WTC11 (cell line): ENCODE results near the gene CD80. TPM values are rescaled to one million over a fixed set of nuclear protein-coding genes. Genes with fewer than 3 reads are reported as not detected.

ENCODE experiments used
- ATAC-seq: fragments of 200-7000 bp; cut with Tn5 transposase; 2 replicates; pipeline ENCODE4 v1.10.0; 2021; ENCODE audit warnings: mild to moderate bottlenecking, moderate library complexity
- Bru-seq: library from RNA; stranded (reverse); fragments of 400-500 nt; gene quantifications from one replicate; lab custom pipeline; 2021; lab: Mats Ljungman, UMichigan
- CTCF ChIA-PET: fragments of 300-600 bp; sonication (Branson Sonifier 250); formaldehyde crosslinking; loops from one replicate; lab custom pipeline; 2021; ENCODE audit warnings: antibody characterized with exemption; lab: Charles Lee
- POLR2A ChIA-PET: fragments of 350-600 bp; sonication (Branson Sonifier 250); formaldehyde crosslinking; loops from one replicate; lab custom pipeline; 2021; ENCODE audit warnings: antibody characterized with exemption; lab: Charles Lee
- DNase-seq: peaks from one replicate; pipeline ENCODE4 v3.0.0; 2021; ENCODE audit warnings: low spot score
- H3K27ac Mint-ChIP-seq: 2 replicates; pipeline ENCODE4 v1.8.0; 2021; ENCODE audit warnings: mixed read lengths
- H3K27me3 Mint-ChIP-seq: 2 replicates; pipeline ENCODE4 v1.8.0; 2021; ENCODE audit warnings: low read depth, mild to moderate bottlenecking, moderate library complexity, mixed read lengths
- H3K36me3 Mint-ChIP-seq: 2 replicates; pipeline ENCODE4 v1.8.0; 2021; ENCODE audit warnings: mixed read lengths
- H3K4me1 Mint-ChIP-seq: 2 replicates; pipeline ENCODE4 v1.8.0; 2022; ENCODE audit warnings: mixed read lengths
- H3K4me3 Mint-ChIP-seq: 2 replicates; pipeline ENCODE4 v1.8.0; 2021; ENCODE audit warnings: mild to moderate bottlenecking, moderate library complexity, mixed read lengths
- H3K9me3 Mint-ChIP-seq: 2 replicates; pipeline ENCODE4 v1.8.0; 2021; ENCODE audit warnings: mixed read lengths
- E2F1 ChIP-seq: sonication (generic); formaldehyde crosslinking; IDR thresholded peaks from 2 replicates; pipeline ENCODE4 v1.8.0; 2022; ENCODE audit warnings: mild to moderate bottlenecking, missing genetic modification reagents
- FOXP1 ChIP-seq: sonication (generic); formaldehyde crosslinking; IDR thresholded peaks from 2 replicates; pipeline ENCODE4 v1.8.0; 2022; ENCODE audit warnings: missing genetic modification reagents, mild to moderate bottlenecking, moderate library complexity, borderline replicate concordance
- IRF1 ChIP-seq: sonication (generic); formaldehyde crosslinking; IDR thresholded peaks from 2 replicates; pipeline ENCODE4 v1.8.0; 2023; ENCODE audit warnings: missing genetic modification reagents
- JUN ChIP-seq: sonication (generic); formaldehyde crosslinking; IDR thresholded peaks from 2 replicates; pipeline ENCODE4 v1.8.0; 2023; ENCODE audit warnings: mild to moderate bottlenecking, missing genetic modification reagents
- MYBL2 ChIP-seq: sonication (generic); formaldehyde crosslinking; IDR thresholded peaks from 2 replicates; pipeline ENCODE4 v1.8.1; 2023; ENCODE audit warnings: mild to moderate bottlenecking, moderate library complexity, missing genetic modification reagents
- NR2C2 ChIP-seq: sonication (generic); formaldehyde crosslinking; IDR thresholded peaks from 2 replicates; pipeline ENCODE4 v1.8.0; 2022; ENCODE audit warnings: mild to moderate bottlenecking, missing genetic modification reagents
- NR3C1 ChIP-seq: sonication (generic); formaldehyde crosslinking; conservative IDR thresholded peaks from 2 replicates; pipeline ENCODE4 v1.8.1; 2023; ENCODE audit warnings: low read depth, mild to moderate bottlenecking, missing genetic modification reagents
- RORB ChIP-seq: fragments of 250-450 bp; sonication (Bioruptor Pico); IDR thresholded peaks from 2 replicates; pipeline ENCODE4 v1.9.0; 2021; ENCODE audit warnings: mild to moderate bottlenecking
- SMAD4 ChIP-seq: sonication (generic); formaldehyde crosslinking; IDR thresholded peaks from 2 replicates; pipeline ENCODE4 v1.8.0; 2022; ENCODE audit warnings: mild to moderate bottlenecking, missing genetic modification reagents
- TEAD4 ChIP-seq: sonication (generic); formaldehyde crosslinking; IDR thresholded peaks from 2 replicates; pipeline ENCODE4 v1.8.0; 2022; ENCODE audit warnings: mild to moderate bottlenecking, missing genetic modification reagents
- ZBTB21 ChIP-seq: sonication (generic); formaldehyde crosslinking; IDR thresholded peaks from 2 replicates; pipeline ENCODE4 v1.8.1; 2023; ENCODE audit warnings: mild to moderate bottlenecking, missing genetic modification reagents, borderline replicate concordance
- ZNF121 ChIP-seq: sonication (generic); formaldehyde crosslinking; IDR thresholded peaks from 2 replicates; pipeline ENCODE4 v1.8.0; 2023; ENCODE audit warnings: missing genetic modification reagents
- ZNF219 ChIP-seq: sonication (generic); formaldehyde crosslinking; IDR thresholded peaks from 2 replicates; pipeline ENCODE4 v1.8.0; 2023; ENCODE audit warnings: missing genetic modification reagents, mild to moderate bottlenecking, borderline replicate concordance
- long read RNA-seq, 3 experiments: library from RNA in 1 of 3; library from capped mRNA in 1 of 3; library from polyadenylated mRNA in 1 of 3; unstranded in 2 of 3; stranded (forward) in 1 of 3; transcript quantifications; one replicate each; pipeline ENCODE4 v2.0.0, GENCODE V29; 2021
- total RNA-seq: library from RNA; stranded (reverse); gene quantifications from 3 replicates; pipeline ENCODE4 v1.2.3, GENCODE V29; 2021
- TF ChIP-seq, protein P1 (sequence below): sonication (generic); formaldehyde crosslinking; IDR thresholded peaks from 2 replicates; pipeline ENCODE4 v1.8.1; 2023; ENCODE audit warnings: mild to moderate bottlenecking, missing genetic modification reagents, moderate library complexity
- TF ChIP-seq, protein P2 (sequence below): sonication (generic); formaldehyde crosslinking; IDR thresholded peaks from 2 replicates; pipeline ENCODE4 v1.8.1; 2023; ENCODE audit warnings: mild to moderate bottlenecking, missing genetic modification reagents
- TF ChIP-seq, protein P3 (sequence below): sonication (generic); formaldehyde crosslinking; IDR thresholded peaks from 2 replicates; pipeline ENCODE4 v1.8.1; 2022; ENCODE audit warnings: missing genetic modification reagents, borderline replicate concordance
- TF ChIP-seq, protein P4 (sequence below): fragments of 250-450 bp; sonication (Bioruptor Pico); IDR thresholded peaks from 2 replicates; pipeline ENCODE4 v1.9.0; 2021; ENCODE audit warnings: mild to moderate bottlenecking
- TF ChIP-seq, protein P5 (sequence below): sonication (generic); formaldehyde crosslinking; IDR thresholded peaks from 2 replicates; pipeline ENCODE4 v1.8.0; 2022; ENCODE audit warnings: mild to moderate bottlenecking, missing genetic modification reagents
- TF ChIP-seq, protein P6 (sequence below): sonication (generic); formaldehyde crosslinking; conservative IDR thresholded peaks from 2 replicates; pipeline ENCODE4 v1.8.1; 2023; ENCODE audit warnings: mild to moderate bottlenecking, low read depth, missing genetic modification reagents, moderate library complexity

The CD80 gene
- total RNA-seq (0.14 to 0.24 TPM in 2 of 3 replicates, not detected in the other), Bru-seq, nascent RNA (percentile 4 among the genes with signal in this experiment)
- long read RNA-seq, experiment 1, result 0 reads
- long read RNA-seq, experiment 2, result 0 reads
- long read RNA-seq, experiment 3, partial matches to known transcripts, result 0 of 1 reads
- long read RNA-seq, experiment 3, other reads (novel, unspliced or antisense), result 0 of 1 reads

- no peaks in the 10 kb centered on the region for H3K36me3 Mint-ChIP-seq
- ChIA-PET CTCF (interaction anchor here (0.6 to 1.1 kb wide), 6 partner anchors 13 to 676 kb away, joined by 3 to 5 read pairs (median 3); no protein-coding TSS in a partner anchor), POLR2A (no interaction called here)
- H3K27ac Mint-ChIP-seq, result no peak within 1 kb of the TSS
- DNase-seq (peak; percentile 65), ATAC-seq (peak; percentile 98)
- peaks cover 9% of the 10 kb centered on the region; the same call in 1 of the 2 replicates for H3K4me1 Mint-ChIP-seq
- H3K9me3 Mint-ChIP-seq, result peaks cover 3% of the 10 kb centered on the region; the same call in 1 of the 2 replicates
- H3K4me3 Mint-ChIP-seq, result no peak within 1 kb of the TSS
- TF ChIP-seq, protein P1, sequence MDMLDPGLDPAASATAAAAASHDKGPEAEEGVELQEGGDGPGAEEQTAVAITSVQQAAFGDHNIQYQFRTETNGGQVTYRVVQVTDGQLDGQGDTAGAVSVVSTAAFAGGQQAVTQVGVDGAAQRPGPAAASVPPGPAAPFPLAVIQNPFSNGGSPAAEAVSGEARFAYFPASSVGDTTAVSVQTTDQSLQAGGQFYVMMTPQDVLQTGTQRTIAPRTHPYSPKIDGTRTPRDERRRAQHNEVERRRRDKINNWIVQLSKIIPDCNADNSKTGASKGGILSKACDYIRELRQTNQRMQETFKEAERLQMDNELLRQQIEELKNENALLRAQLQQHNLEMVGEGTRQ, result no peak
- TF ChIP-seq TEAD4 (CRISPR knock-in tag) (no peak), JUN (CRISPR knock-in tag) (no peak), RORB (CRISPR knock-in tag) (no peak), ZNF121 (CRISPR knock-in tag) (no peak), MYBL2 (CRISPR knock-in tag) (no peak), ZBTB21 (CRISPR knock-in tag) (no peak), FOXP1 (CRISPR knock-in tag) (no peak), ZNF219 (CRISPR knock-in tag) (no peak), IRF1 (CRISPR knock-in tag) (no peak), SMAD4 (CRISPR knock-in tag) (no peak), E2F1 (CRISPR knock-in tag) (no peak)
- TF ChIP-seq, protein P2, sequence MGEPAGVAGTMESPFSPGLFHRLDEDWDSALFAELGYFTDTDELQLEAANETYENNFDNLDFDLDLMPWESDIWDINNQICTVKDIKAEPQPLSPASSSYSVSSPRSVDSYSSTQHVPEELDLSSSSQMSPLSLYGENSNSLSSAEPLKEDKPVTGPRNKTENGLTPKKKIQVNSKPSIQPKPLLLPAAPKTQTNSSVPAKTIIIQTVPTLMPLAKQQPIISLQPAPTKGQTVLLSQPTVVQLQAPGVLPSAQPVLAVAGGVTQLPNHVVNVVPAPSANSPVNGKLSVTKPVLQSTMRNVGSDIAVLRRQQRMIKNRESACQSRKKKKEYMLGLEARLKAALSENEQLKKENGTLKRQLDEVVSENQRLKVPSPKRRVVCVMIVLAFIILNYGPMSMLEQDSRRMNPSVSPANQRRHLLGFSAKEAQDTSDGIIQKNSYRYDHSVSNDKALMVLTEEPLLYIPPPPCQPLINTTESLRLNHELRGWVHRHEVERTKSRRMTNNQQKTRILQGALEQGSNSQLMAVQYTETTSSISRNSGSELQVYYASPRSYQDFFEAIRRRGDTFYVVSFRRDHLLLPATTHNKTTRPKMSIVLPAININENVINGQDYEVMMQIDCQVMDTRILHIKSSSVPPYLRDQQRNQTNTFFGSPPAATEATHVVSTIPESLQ (CRISPR knock-in tag), result no peak
- TF ChIP-seq, protein P3, sequence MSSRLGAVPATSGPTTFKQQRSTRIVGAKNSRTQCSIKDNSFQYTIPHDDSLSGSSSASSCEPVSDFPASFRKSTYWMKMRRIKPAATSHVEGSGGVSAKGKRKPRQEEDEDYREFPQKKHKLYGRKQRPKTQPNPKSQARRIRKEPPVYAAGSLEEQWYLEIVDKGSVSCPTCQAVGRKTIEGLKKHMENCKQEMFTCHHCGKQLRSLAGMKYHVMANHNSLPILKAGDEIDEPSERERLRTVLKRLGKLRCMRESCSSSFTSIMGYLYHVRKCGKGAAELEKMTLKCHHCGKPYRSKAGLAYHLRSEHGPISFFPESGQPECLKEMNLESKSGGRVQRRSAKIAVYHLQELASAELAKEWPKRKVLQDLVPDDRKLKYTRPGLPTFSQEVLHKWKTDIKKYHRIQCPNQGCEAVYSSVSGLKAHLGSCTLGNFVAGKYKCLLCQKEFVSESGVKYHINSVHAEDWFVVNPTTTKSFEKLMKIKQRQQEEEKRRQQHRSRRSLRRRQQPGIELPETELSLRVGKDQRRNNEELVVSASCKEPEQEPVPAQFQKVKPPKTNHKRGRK (CRISPR knock-in tag), result no peak
- TF ChIP-seq, protein P4, sequence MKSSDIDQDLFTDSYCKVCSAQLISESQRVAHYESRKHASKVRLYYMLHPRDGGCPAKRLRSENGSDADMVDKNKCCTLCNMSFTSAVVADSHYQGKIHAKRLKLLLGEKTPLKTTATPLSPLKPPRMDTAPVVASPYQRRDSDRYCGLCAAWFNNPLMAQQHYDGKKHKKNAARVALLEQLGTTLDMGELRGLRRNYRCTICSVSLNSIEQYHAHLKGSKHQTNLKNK (CRISPR knock-in tag), result no peak
- TF ChIP-seq, protein P5, sequence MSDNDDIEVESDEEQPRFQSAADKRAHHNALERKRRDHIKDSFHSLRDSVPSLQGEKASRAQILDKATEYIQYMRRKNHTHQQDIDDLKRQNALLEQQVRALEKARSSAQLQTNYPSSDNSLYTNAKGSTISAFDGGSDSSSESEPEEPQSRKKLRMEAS (CRISPR knock-in tag), result no peak
- peaks cover 4% of the 10 kb centered on the region for H3K27me3 Mint-ChIP-seq
Observed at GRCh38 chr3:119559441-119559963, at the start of gene CD80. CD80 (minus strand) TSS chr3:119559614; CDS start chr3:119557728, 1,886 bp downstream.

DNA sequence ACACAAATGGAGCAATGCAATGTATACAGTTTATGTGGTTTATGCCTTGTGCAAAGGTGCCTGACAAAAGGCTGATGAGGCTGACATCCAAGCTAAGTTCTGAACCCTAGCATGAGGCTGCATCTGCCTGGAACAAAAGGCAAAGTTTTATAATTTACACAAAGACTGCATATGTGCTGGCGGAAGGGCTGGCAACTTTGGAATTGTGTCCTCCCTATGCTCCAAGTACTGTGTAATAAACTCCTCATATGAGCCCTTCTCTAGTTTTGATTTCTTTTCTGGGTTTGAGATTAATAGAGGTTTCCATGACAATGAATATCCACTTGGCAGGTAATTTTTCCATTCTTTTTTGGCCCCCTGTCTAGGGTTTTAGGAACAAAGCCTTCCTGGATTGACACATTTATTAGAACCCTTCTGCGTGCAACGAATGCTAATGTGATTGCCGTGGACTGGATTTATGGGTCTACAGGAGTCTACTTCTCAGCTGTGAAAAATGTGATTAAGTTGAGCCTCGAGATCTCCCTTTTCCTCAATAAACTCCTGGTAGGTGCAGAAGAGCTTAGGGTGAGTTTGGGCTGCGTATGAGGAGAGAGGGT is 49.1 kb upstream of the CD80 start:
- DNase-seq, result no peak
- no peak for ATAC-seq
- H3K27me3 Mint-ChIP-seq, result no peaks in the 10 kb centered on the region; the same call in 1 of the 2 replicates
- CTCF ChIA-PET, result interaction anchor here (1.6 kb wide), 1 partner anchor 8 kb away, joined by 10 read pairs; no protein-coding TSS in a partner anchor
- POLR2A ChIA-PET, result no interaction called here
- 0 out of 2 replicates have a peak, but pooled peaks cover 5% of the 10 kb centered on the region for H3K4me1 Mint-ChIP-seq
- no peaks in the 10 kb centered on the region for H3K9me3 Mint-ChIP-seq
- no peak overlapping the region for H3K4me3 Mint-ChIP-seq
- H3K36me3 Mint-ChIP-seq, result no peaks in the 10 kb centered on the region
- no peak overlapping the region for H3K27ac Mint-ChIP-seq
- TF ChIP-seq, protein P3 (CRISPR knock-in tag), result 0 out of 2 replicates have a peak, but pooled peaks have one; percentile 10
- TF ChIP-seq NR3C1 (CRISPR knock-in tag) (no peak), NR2C2 (no peak)
- TF ChIP-seq, protein P6, sequence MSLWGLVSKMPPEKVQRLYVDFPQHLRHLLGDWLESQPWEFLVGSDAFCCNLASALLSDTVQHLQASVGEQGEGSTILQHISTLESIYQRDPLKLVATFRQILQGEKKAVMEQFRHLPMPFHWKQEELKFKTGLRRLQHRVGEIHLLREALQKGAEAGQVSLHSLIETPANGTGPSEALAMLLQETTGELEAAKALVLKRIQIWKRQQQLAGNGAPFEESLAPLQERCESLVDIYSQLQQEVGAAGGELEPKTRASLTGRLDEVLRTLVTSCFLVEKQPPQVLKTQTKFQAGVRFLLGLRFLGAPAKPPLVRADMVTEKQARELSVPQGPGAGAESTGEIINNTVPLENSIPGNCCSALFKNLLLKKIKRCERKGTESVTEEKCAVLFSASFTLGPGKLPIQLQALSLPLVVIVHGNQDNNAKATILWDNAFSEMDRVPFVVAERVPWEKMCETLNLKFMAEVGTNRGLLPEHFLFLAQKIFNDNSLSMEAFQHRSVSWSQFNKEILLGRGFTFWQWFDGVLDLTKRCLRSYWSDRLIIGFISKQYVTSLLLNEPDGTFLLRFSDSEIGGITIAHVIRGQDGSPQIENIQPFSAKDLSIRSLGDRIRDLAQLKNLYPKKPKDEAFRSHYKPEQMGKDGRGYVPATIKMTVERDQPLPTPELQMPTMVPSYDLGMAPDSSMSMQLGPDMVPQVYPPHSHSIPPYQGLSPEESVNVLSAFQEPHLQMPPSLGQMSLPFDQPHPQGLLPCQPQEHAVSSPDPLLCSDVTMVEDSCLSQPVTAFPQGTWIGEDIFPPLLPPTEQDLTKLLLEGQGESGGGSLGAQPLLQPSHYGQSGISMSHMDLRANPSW (CRISPR knock-in tag), result no peak
